Measurements from ENCODE around the gene MMP2.

DNA sequence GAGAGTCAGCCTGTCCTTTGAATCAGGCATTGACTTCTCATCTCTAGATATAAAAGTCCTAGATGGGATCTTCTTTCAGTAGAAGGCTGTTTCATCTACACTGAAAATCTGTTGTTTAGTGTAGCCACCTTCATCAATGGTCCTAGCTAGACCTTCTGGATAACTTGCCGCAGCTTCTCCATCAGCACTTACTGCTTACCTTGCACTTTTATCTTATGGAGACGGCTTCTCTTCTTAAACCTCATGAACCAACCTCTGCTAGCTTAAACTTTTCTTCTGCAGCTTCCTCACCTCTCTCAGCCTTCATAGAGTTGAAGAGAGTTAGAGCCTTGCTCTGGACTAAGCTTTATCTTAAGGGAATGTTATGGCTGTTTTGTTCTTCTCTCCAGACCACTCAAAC is 5.4 kb upstream of the MMP2 start:
- TF ChIP-seq CTCF (IDR thresholded peaks at IDR 0.05; ENCODE audit: insufficient read depth, low read length, poor library complexity, severe bottlenecking) (no peak), EZH2phosphoT487 (conservative IDR thresholded peaks at IDR 0.05; ENCODE audit: low read length) (no peak)
